HPDE6-E6E7 (cell line): ENCODE data around the gene PRDX4.
"Not testable (repeated sequence)": the region's sequence is repeated elsewhere in the genome, so short reads cannot be mapped to it uniquely, and the experiment has no call there.

Experiments
- DNase-seq: peaks from one replicate; pipeline ENCODE4 v3.0.0; 2011; ENCODE audit warnings: missing footprints; ENCODE audit errors: extremely low spot score

PRDX4 gene

DNA sequence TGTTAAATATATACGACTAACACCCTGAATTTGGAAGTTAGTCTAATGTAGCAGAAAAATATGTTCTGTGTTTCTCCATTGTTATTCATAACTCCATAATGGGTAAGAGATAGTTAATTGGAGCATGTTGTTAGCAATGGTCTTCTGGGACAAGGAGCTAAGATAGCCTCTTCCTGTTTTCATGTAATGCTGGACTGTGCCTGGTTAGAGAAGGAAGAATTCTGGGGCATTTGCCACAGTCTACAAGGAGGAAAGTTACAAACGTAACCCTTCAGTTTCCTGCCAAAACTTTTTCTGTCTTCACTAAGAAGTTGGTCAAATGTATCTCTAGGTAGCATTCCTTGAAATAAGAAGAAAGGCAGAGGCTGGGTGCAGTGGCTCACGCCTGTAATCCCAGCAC lies 5.8 kb downstream of the PRDX4 start:
- DNase-seq = no peak

- not testable (repeated sequence) for DNase-seq
Observed at GRCh38 chrX:23676486-23676885, 9.2 kb downstream of the PRDX4 start.

GRCh38 chrX:23692166-23692565 lies 24.9 kb downstream of the PRDX4 start:
- DNase-seq = no peak

GRCh38 chrX:23694606-23695005 lies 27.3 kb downstream of the PRDX4 start:
- peak; percentile 26 for DNase-seq

GRCh38 chrX:23699636-23700194 lies 32.4 kb downstream of the PRDX4 start:
- no peak for DNase-seq

DNA sequence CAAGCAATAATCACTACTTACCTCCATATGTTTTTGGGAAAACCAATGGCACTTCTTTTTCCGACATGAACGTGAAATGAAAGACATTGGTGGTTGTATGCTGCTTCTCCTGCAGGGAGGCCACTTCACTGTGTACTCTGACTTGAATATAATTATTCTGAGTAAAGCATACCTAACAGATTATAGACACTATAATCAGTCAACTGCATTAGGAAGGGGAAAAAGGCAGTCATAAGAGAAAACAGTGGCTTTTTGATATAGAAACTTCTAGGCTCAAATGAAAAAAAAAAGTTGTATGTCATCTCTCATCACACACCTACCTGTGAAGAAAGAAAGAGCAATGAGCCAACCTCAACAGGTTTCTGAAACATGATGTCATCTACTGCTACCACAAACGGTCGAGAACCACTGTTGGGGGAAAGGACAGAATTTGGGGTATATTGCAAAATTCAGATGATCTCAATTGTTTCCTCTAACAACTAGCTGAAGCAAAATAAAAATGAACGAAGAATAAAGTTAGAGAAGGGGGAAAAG lies 37.4 kb downstream of the PRDX4 start:
- DNase-seq = no peak

DNA sequence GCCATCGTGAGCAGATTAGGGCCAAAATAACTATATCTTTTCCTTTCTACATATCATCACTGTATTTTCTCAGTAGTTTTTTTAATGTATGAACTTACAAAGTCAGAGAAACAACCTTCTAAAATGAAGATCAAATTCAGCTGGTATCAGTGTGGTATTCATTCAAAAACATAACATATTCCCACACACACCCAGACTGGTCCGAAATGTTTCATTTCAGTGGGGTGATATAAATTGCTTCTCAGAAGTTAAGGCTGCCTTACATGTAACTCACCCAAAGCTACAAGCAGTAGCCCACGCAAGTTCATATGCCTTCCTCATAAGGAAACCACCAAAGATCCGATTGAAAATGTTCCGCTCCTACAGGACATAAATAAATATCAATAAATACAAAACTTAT lies 37.9 kb downstream of the PRDX4 start:
- no peak for DNase-seq

GRCh38 chrX:23720117-23720677 lies 52.9 kb downstream of the PRDX4 start:
- DNase-seq = no peak

- DNase-seq = no peak
Observed at GRCh38 chrX:23726191-23726590, 58.9 kb downstream of the PRDX4 start.

DNA sequence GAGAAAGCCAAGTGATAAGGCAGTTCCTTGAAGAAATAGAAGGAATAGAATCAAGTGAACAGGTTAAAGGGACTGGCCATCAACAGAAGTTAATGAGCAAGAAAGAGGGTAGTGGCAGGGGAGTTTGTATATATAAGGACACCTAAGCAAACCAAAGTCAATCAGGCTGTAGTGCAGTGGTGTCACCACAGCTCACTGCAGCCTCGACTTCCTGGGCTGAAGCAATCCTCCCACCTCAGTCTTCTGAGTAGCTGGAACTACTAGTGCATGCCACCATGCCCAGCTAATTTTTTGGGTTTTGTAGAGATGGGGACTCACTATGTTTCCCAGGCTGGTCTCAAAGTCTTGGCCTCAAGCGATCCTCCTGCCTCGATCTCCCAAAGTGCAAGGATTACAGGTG lies 59.9 kb downstream of the PRDX4 start:
- DNase-seq = no peak

DNA sequence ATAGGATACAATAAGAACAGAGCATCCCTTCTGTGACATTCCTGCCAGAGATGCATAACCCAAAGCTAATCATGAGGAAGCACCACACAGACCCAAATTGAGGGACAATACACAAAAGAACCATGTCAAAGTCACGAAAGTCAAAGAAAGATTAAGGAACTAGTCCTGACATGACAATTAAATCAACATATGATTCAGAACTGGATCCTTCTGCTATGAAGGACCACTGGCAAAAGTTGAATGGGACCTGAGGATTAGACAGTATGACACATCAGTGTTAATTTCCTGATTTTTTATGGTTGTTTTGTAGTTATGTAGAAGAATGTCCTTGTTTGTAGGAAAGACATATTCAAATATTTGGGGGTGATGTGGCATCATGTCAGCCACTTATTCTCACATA lies 61.9 kb downstream of the PRDX4 start:
- DNase-seq = no peak

DNA sequence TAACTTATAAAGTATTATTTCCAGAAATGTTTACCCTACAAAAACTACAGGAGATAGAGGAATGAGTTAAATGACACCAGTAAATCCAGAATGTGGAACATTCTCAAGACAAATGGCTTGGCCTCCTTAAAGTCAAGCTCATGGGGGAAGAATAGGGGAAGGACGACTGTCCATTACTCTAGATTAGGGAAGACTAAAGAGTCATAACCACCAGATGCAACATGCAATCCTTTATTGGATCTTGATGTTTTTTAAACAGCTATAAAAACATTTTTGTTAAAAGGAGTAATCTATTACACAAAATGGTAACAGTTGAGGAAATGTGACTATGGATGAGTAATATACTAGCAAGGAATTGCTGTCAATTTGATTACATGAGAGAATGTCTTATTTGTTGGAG lies 64.7 kb downstream of the PRDX4 start:
- DNase-seq = no peak

GRCh38 chrX:23732704-23733103 lies 65.4 kb downstream of the PRDX4 start:
- no peak for DNase-seq
